ENCODE data around the gene DNAH11.

The DNAH11 gene

GRCh38 chr7:21562385-21562784 lies 19.5 kb downstream of the DNAH11 start:
- DNase-seq, result no peak

DNA sequence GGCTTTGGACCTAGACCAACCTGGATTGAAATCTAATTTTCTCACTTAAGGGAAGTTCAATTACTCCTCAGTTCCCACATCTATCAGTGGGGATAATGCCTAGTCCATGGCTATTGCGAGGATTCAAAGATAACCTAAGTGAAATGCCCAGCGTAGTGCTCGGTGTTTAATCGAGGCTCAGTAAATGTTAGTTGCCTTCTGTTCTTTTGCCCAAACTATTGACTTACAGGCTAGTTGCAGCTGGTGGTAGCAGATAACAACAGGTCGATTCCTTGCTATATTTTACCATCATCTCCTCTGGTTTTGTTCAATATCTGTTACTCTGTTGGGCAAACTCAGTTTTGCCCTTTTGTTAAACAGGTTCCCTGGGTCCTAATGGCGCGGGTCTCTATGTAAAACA lies 22.8 kb downstream of the DNAH11 start:
- no peak for DNase-seq

DNA sequence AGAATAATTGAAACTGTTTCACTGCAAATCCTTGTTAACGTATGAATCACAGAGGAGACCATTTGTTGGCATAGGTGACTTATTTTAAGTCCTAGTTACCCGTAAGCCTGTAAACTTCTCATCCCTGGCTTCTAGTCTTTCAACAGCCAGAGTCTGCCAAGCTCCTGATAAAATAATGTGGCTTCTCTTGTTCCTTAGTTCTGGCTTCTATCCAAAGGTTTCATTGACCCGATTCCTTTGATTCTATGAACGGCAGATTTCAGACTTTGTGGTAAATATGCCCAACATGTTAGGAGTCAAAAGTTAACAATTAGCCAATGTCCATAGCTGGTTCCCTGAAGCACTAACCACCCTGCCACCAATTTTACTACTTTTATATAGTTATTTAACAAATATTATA lies 23.3 kb downstream of the DNAH11 start:
- DNase-seq, result no peak

- DNase-seq, result peak in 1 of 2 experiments; percentile 39
Observed at GRCh38 chr7:21568762-21569161, 25.9 kb downstream of the DNAH11 start.

DNA sequence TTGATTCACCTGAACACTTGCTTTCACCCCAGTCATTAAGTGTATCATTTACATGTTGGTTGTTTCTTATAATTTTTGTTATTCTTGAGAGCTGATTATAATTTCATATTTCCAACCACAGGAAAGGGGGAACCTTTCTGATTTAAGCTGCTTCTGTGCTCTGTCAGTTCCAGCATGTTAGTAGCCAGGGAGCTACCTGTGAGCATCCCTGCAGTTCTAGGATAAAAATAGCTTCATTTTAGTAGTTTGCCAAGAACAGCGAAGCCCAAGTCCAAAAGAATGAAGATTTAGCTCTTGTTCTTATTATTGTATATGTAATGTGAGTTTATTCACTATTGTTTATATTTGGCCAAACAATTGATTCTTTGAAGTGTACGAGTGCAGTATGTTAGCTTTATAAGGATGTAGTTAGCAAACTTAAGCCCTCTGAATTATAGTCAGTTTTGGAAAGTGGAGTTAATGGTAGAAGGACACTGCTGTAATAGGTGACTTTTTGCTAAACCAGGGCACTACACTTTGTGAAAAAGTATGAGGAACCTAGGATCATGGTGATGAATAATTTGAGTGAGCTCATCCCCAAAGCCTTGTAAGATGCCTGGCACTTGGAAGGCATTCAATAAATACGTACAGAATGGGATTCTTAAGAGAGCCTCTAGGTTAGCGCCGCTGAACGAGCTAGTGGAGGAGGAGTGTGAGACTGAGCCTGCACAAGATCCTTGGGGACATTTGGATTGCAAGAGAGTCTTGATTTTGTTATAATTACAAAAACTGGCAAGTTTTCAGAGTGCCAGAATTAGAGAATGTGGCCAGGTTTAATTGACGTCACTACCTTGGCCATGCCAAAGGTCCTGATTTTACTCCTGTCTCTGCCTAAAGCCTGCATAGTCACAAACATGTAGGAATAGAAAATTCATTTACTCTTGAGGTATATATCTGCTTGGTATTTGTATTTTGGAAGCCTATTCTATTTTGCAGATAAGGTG lies 29.8 kb downstream of the DNAH11 start:
- no peak for DNase-seq

DNA sequence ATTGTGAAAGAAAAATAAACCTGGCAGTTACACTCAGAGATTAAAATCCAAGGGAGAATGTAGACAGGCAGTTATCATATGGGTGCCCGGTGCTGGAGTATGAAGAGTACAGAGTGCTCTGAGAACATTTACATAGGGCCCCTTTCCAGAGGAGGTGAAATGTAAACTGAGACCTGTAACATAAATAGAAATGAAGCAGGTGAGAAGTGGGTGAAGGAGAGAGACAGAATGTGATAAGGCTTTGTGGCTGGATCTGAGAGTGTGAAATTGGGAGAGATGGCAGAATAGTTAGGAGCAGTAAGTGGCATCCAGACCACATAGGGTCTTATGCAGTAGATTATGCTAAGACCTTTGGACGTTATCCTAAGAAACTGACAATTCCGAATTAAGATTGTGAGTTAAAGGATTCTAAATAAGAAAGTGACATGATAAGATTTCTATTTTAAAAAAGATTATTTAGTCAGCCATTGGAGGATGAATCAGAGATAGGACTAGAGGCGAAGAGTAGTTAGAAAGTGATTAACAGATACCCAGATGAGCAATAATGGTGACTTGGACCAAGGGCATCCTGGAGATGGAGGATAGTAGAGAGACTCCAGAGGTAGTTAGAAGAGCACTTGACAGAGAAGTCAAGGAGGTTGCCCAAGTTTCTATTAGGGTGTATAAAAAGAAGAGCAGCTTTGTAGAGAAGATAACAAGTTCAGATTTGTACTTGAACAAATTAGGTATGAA lies 36.7 kb downstream of the DNAH11 start:
- no peak for DNase-seq

DNA sequence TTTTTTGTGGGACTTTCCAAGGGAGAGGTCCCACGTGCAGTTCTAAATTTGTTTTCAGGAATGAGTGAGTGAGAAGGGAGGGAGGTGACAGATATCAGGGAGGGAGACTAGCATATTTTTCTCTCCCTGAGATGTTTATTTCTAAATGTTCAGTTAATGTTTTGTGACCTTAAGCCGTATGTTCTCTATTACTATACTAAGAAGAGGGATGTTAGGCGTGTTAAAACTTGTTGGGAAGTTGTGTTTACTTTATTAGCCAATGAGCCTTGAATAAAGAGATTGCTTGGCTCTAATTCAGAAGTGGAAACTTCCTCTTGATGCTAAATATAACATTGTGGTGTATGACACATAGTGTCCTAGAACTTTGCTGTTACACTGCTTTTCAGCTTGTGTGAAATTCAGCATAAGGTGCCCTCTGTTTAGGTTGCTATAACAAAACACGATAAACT lies 37.3 kb downstream of the DNAH11 start:
- DNase-seq, result no peak

DNA sequence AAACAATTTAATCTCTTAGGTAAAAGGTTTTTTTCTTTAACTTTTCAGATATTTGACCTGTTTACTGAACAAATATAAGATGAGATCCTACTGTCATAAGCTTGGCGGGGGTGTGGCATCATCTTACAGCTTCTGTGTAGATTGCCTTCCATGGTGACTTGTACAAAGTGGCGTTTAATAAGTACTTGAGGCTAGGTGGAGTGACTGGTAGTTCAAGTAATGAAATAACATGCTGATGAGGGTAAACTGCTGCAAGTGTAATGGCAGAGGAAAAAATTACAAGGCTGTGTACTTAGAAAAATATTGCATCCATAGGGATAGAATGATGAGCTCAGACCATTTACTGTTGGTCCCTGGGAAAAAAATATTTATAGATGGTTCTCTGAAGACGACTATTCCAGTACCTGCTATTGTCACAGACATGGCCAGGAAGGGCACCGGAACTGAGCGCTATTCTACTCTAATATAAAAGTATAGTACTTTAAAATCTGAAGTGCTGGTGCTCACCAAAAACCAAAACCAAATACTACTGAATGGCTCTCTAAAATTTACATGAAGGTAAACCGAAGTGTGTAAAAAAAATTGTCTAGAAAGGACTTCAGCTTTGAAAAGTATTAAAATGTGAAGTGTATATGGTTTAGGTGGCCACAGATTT lies 42.4 kb downstream of the DNAH11 start:
- no peak for DNase-seq

- DNase-seq, result no peak
Observed at GRCh38 chr7:21587139-21587784, 44.4 kb downstream of the DNAH11 start.

GRCh38 chr7:21596801-21597200 lies 54.0 kb downstream of the DNAH11 start:
- DNase-seq, result no peak

DNA sequence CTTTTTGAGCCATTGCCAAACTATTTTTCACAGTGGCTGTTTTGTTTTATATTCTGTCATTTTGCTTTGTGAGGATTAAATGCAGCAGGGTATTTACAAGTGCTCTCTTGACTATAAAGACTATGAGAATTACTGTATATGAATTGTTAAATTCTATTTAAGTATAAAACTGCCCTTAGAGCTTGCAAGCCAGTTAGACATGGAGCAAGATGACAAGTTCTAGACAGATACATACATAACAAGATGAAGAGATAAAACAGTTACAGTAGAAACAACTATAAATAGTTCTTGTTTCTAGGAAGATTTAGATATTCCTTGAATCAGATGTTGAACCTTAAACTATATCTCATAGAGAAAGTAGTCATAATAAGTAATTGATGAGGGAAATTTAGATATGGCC lies 60.6 kb downstream of the DNAH11 start:
- DNase-seq, result no peak

DNA sequence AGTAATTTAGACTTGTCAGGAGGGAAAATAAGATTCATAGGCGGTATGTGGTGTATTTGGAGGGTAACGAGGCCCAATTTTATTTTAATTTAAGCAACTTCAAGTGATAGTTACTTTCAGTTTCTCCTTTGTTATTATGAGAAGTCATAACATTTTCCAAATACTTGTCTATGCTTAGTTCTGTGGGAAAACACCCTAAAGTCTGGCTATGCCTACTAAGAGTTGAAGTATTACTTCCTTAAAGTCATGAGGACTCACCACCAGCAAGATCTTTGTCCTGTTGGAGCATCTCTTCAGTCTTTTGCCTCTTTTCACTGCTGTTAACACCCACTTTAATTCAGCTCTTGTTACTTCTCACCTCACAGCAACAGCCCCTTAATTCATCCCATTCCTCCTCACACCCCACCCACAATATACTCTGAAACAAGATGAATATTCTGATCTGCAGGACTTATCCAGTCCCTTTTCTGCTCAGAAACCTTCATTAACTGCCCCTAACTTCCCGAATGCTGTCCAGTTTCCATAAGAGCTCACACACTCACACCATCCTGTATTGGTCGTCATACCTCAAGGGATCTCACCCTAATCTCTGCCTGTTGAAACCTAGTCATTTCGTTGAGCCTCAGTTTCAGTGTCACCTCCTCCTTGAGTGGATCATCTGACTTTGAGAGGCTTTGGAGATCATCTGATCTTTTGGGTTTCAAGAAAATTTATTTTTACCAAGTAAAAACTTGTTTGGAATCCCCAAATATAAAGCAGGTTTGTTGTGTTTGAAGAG lies 61.3 kb downstream of the DNAH11 start:
- no peak for DNase-seq

- no peak for DNase-seq
Observed at GRCh38 chr7:21605008-21605585, 62.3 kb downstream of the DNAH11 start.

GRCh38 chr7:21608465-21608864 lies 65.6 kb downstream of the DNAH11 start:
- no peak for DNase-seq

DNA sequence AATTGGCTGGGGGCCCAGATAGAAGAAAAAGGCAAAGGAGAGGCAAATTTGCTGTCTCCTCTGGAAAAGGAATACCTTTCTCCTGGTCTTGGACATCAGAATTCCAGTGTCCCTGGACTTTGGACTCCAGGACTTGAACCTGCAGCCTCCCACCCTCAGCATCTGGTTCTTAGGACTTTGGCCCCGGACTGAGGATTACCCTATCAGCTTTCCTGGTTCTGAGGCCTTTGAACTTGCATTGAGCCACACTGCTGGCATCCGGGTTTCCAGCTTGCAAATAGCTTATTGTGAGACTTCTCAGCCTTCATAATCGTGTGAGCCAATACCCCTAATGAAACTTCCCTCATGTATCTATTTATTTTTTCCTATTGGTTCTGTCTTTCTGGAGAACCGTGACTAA lies 68.3 kb downstream of the DNAH11 start:
- no peak for DNase-seq

DNA sequence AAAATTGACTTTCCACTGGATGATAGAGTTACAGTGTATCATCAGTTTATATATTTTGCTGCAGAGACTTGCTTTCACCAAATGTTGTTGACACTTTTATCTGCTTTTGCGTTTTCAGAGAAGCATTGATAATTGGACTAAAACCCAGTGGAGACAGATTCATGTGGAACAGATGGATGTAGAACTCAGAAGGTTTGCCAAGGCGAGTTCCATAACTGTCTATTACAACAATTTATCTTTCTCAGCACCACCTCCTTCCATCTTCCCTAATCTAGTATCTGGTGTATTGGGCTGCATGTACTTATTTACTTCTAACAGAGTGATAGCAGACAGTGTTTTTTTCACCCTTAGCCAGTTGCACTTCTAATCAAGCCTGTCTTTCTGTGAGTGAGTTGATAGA lies 73.3 kb downstream of the DNAH11 start:
- DNase-seq, result no peak

DNA sequence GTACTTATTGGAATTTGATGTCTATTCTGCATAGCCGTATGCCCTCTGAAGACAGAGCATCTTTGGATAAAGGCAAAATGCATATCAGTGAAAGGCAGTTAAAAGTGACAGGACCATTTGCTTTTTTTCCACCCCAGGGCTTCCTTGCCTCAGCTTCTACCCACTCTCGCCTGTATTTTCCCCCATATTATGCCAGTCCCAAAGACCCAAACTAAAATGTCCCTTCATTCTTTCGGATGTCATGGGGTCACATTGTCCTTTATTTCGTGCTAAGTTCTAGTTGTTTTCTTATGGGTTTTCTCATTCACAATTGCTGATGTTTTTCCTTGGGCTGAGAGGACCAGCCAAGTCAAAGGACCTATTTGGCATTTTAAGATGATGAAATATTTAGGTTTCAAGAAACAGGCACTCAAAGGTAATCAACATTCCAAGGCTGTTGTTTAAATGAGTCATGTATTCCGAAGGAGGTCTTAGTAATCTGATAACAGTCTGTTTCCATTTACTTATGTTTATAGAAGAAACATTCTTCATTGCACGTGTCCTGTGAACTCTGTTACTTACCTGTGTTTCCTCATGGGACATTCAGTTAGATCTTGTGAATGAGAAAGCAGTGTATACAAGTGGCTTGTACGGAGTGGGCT lies 74.1 kb downstream of the DNAH11 start:
- DNase-seq, result no peak

DNA sequence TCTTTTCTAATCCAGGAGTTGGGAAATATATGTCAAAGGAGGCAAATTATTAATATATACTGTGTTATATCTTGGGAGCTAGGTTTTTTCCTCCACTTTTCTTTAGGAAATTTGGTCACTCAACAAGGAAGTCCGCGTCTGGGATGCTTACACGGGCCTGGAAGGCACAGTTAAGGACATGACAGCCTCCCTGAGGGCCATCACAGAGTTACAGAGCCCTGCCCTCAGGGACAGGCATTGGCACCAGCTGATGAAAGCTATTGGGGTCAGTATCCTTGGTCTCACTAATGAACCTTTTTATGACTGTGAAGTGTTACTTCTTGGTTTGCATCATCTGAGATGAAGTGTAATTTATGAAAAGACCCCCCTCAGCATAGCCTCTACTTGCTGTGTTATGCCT lies 74.7 kb downstream of the DNAH11 start:
- no peak for DNase-seq

DNA sequence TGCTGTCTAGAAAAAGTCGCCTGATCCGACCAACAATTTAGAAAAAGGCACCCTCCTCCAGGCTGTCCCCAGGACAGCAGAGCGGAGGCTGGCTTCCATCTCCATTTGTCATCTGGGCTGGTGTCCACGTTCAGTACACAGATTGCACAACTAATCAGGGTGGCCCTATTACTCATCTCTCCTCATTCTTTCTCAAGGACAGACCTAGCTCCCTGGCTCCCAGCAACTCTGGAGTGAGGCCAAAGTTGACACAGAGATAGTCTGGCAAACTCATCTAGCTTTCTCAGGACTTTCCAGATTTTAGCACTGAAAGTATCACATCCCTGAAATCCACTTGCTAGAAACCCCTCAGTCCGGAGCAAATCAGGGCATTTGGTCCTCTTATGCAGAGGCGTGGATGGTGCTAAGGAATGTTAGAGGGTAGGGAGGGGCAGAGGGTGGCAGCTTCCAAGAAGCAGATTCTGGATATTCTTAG lies 75.1 kb downstream of the DNAH11 start:
- no peak for DNase-seq

DNA sequence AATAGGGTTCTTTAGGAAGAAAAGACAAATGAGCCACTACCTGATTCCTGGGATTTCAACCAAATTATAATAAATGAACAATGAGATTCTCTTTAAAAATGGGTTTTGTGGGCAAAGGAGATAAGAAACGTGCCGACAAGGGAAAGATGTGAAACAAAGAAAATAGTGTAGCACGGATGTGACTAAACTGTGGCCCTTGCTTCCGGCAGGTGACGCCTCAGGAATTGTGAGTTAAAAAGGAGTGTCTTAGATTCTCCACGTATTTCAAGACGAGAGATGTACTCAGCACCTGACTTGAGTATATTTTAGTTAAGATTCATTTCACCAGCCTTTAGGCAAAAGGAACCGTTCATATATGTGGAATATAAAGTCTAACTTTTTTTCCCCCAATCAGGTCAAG lies 75.9 kb downstream of the DNAH11 start:
- DNase-seq, result no peak

- no peak for DNase-seq
Observed at GRCh38 chr7:21620054-21620453, 77.2 kb downstream of the DNAH11 start.

All from NCI-H524 (cell line).